Stimulated activated CD8-positive, alpha-beta memory T cell treated with anti-CD3 and anti-CD28 coated beads, Interleukin-4, amount 100 ng/mL, for 1 hour (primary cell): Measurements from ENCODE around the gene ATP6AP1.
A peak's percentile ranks its signal among the peaks of the same experiment; 100 is the strongest.

Experiments
- DNase-seq, 2 donors: peaks; one replicate each; pipeline ENCODE4 v3.0.0-alpha.2; 2020; ENCODE audit warnings: low read depth in 2 of 2, low spot score in 1 of 2

ATP6AP1 gene

GRCh38 chrX:154446430-154446829 lies 18.0 kb downstream of the ATP6AP1 start:
- DNase-seq = no peak

- no peak for DNase-seq
Observed at GRCh38 chrX:154448484-154448883, 20.0 kb downstream of the ATP6AP1 start.

GRCh38 chrX:154449618-154450017 lies 21.1 kb downstream of the ATP6AP1 start:
- no peak for DNase-seq

- no peak for DNase-seq
Observed at GRCh38 chrX:154450312-154450711, 21.8 kb downstream of the ATP6AP1 start.

GRCh38 chrX:154452823-154453222 lies 24.3 kb downstream of the ATP6AP1 start:
- no peak for DNase-seq

GRCh38 chrX:154457491-154458115 lies 29.1 kb downstream of the ATP6AP1 start:
- DNase-seq = peak in 1 of 2 donors; percentile 19

- peak in 1 of 2 donors; percentile 49 for DNase-seq
Observed at GRCh38 chrX:154458116-154458953, 29.9 kb downstream of the ATP6AP1 start, which contains the start of gene PLXNA3. Gene PLXNA3 (plus strand): TSS chrX:154458281. CDS start chrX:154460184, 1,903 bp downstream.

- no peak for DNase-seq
Observed at GRCh38 chrX:154458954-154459778, 30.7 kb downstream of the ATP6AP1 start.

GRCh38 chrX:154459832-154460231 lies 31.4 kb downstream of the ATP6AP1 start:
- DNase-seq = no peak

- DNase-seq = no peak
Observed at GRCh38 chrX:154460326-154460725, 31.8 kb downstream of the ATP6AP1 start.

- no peak for DNase-seq
Observed at GRCh38 chrX:154462396-154462795, 33.9 kb downstream of the ATP6AP1 start.

- no peak for DNase-seq
Observed at GRCh38 chrX:154463611-154464220, 35.2 kb downstream of the ATP6AP1 start.

GRCh38 chrX:154464806-154465365 lies 36.4 kb downstream of the ATP6AP1 start:
- no peak for DNase-seq

GRCh38 chrX:154465601-154466000 lies 37.1 kb downstream of the ATP6AP1 start:
- DNase-seq = no peak

GRCh38 chrX:154466036-154466435 lies 37.6 kb downstream of the ATP6AP1 start:
- DNase-seq = no peak

GRCh38 chrX:154466907-154467306 lies 38.4 kb downstream of the ATP6AP1 start:
- DNase-seq = no peak

GRCh38 chrX:154467556-154467955 lies 39.1 kb downstream of the ATP6AP1 start:
- no peak for DNase-seq

GRCh38 chrX:154468217-154468616 lies 39.7 kb downstream of the ATP6AP1 start:
- DNase-seq = no peak

- no peak for DNase-seq
Observed at GRCh38 chrX:154469114-154469513, 40.6 kb downstream of the ATP6AP1 start.

GRCh38 chrX:154469880-154470279 lies 41.4 kb downstream of the ATP6AP1 start:
- DNase-seq = no peak

- no peak for DNase-seq
Observed at GRCh38 chrX:154470434-154470833, 42.0 kb downstream of the ATP6AP1 start.
